NCI-H82 (cell line): ENCODE measurements around the gene SUGCT.
"Not testable (repeated sequence)": the region's sequence is repeated elsewhere in the genome, so short reads cannot be mapped to it uniquely, and the experiment has no call there.

Source experiments
- DNase-seq: peaks from one replicate; lab custom pipeline; 2025; lab: John Stamatoyannopoulos, UW

SUGCT gene

DNA sequence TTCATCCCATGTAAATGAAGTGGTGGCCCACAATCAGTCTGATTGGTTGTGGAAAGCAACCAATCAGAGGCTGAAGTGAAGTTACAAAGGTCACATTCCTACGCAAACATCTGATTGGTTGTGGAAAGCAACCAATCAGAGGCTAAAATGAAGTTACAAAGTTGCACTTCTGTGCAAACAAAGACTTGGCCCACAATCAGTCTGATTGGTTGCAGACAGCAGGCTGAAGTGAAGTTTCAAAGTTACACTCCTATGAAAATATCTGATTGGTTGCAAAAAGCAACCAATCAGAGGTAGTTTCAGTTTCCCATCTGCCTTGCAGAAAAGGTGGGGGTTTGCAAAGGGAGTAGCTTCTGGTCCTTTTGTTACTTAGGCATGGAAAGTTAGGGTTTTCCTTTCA lies 492.6 kb downstream of the SUGCT start:
- DNase-seq = not testable (repeated sequence)

DNA sequence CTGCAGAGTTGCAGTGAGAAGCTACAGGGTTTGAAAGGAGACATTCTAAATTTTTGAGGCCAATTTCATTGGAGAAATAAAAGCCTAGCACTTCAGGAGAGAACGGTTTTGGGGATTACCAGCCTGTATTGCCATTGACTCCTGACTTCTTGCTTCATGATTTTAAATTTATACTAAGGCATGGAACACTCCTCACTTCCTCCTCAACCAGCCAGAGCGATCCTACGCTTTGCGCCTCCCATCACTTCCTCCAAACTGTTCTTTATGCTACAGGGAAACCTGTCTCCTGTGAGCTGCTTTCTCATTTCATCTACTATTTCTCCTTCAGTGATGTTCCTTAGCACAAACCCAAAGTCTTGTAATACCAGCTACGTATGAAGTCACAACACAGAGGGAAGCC lies 495.1 kb downstream of the SUGCT start:
- DNase-seq = no peak

DNA sequence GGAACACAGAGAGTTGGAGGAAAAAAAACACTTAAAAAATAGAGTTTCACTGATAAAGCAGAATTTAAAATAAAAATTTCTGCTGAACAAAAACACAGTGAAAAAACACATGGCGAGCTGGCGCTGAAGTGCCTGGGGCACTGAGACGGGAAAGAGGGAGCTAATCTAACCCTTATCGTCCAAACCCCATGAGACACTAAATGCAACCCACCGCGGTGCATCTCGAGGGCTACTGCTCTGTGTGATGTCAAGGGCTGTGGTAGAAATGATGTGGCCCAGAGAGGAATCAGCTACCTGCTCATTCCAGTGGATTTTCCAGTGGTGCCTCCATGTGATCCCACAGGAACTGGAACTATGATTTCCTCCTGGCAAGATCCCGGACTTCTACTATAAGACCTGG lies 499.3 kb downstream of the SUGCT start:
- DNase-seq = no peak

DNA sequence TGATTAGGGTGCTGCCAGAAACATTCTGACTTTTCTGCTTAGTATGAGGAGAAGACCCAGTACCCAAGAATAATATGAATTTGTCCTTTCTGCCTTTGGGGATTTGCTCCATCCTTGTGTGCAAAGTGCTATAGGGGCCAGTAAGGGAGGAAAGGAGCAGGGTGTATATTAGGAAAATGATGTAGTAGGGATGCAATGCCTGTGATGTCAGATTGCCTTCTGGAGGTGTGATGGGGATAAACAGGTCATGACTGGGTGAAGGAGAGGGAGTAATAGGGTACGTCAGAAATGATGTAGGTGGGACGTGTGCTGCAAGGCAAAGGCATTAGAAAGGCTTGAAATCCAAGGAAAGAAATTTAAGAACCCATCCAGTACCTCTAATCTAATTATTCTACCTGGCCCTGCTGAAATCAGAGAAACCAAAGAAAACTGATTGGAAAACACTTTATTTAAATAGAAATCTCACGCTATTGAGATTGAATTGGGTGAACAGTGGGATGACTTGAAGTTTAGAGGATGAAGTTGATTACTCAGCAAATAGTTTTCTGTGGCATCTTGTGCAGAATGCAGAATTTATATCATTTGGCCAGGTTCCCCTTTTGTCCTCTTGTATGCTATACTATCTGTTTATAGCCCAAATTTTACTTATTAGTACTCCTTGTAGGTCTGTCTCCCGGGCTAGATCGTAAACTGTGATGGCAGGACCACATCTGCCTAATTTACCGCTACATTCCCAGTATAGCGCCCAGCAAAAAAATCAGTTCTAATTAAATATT lies 503.9 kb downstream of the SUGCT start:
- DNase-seq = no peak

DNA sequence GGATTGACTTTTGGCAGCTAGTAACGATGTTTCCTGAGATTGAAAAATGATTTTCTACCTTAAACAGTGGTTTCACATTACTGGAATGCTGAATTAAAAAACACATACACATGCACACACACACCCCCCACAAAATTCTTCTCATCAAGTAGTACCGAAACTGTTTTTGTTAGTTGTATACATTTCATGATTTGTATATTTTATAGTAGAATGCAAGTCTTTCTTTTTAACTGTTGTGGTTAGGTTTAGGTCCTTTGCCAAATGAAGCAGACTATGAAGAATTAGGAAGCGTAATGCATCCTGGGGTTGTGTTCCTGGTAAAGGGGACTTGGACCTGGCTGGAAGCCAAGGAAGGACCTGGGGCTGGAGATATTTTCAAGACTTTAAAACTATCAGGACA lies 505.8 kb downstream of the SUGCT start:
- DNase-seq = no peak

DNA sequence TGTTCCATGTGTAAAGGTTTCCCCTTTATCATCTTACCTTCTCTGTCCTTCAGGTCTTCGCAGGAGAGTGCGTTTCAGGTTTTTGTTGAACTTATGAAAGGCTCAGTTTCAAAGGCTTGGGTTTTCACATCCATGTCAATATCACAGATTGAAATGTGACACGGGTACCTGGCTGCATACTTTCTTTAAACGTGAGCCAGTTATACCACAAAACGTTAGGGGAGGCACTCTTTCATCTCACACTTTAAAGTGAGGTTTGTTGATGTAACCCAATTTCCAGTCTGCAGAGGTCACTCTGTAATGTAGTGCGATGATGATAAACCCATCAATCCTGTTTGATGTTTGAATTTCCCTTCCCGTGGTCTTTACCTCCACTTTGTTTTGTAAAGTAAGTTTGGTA lies 506.9 kb downstream of the SUGCT start:
- DNase-seq = no peak

DNA sequence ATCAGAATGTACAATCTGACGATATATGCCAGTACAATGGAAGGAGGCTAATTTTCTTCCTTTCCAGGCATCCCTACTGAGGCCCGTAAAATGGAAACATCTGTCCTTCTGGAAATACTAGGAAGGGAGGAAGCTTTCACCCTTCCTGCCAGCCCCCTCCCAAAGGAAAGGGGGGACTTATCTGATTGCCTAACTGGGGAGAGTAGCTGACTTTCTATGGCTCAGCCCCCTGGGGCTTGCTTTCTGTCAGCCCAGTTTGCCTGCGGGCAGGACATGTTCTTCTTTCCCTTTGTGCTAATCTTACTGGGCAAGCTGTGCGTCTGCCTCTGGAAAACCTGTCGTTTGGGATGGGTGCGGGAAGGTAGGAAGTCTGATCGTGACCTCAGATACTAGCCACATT lies 508.9 kb downstream of the SUGCT start:
- DNase-seq = no peak

DNA sequence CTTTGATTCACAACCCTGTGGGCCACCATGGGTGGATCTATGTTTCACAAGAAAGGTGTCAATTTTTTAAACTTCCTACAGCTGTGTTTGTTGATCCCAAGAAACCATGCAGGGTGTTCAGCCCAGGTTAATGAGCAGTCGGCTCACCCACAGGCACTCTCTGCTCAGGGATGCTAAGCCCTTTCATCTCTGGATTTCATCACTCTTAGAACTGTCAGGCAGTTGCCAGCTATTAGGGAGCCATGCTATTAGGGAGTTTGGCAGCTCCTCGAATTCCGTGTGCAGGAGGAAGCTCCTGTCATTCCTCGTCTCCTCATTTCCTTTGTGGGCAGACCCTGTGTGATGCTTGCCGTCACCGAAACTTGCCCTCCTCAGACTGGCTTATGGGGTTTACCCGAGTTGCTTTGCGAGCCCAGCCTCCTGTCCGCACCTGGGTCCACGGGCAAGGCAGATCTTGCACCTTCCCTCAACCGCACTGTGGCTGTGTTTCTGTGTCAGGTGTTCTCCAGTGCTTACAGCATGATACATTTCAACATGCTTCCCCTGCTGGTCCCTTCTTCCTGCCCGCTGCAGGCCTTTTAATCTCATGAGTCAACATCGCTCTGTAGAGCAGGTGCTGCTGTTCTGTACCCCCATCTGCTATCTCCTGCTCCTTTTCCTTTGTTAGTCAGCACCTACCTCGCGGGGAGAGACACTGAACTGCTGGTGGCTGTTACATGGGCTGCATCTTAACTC lies 509.8 kb downstream of the SUGCT start:
- DNase-seq = peak; percentile 86

DNA sequence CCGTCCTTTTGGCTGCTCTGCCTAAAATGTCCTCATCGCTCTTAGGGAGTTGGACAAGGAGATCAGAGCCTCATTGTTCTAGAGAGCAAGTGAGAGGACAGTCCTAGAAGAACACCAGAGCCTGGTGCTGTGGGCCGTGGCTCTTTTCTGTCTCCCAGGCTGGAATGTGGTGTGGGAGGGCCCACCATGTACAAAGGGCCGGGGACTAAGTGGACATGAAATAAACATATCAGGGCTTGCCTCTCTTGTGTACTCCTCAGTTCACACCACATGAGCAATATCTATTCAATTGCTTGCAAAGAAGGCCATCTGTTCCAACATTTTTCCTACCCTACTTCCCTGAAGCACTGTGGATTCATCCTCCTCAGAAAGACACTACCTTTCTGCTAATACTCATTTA lies 510.4 kb downstream of the SUGCT start:
- DNase-seq = peak; percentile 38

DNA sequence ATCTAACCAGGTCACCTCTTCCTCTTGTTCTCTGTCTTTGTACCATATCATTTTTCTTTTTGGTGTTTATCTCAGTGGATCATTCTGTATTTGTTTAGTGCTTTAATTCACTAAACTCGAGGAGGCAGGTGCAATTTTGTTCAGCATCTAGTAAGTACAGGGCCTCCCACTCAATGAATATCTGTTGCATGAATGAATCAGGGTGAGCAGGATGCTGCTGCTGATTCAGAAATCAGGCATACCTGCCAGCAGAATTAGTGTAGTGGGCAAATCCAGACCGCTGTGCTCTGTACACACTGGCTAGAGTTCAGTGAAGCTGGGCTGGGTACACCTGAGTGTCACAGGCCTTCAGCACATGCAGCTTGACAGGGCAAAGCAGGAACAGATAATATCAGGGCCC lies 511.9 kb downstream of the SUGCT start:
- DNase-seq = no peak

DNA sequence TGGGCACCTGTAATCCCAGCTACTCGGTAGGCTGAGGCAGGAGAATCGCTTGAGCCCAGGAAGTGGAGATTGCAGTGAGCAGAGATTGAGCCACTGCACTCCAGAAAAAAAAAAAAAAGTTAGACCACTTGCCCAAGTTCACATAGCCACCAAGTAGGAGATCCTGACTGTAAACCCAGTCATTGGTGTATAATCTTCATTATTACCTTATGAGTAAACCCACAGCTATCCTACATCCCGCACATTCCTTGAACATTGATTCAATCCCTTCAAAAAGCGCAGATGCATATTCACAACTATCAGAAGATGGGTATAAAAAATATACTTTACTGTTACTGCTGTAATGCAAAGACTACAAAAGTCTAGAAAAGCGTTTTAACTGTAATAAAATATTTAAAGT lies 512.9 kb downstream of the SUGCT start:
- no peak for DNase-seq

DNA sequence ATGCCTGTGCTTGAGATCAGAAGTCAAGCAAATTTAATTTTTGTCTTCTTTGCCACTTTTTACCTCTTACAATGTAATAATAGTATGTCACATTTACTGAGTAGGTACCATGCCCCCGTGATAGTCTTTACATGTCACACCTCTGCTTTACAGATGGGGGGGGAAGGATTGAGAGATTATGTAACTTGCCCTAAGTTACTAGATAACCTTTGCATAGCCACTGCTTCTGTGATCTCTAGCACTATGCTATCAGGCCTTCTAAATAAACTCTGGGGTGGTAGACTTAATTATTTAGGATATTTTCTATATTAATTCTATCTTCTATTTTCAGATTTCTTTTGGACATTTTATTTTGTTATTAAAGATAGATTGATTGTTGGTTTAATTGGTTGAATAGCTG lies 514.4 kb downstream of the SUGCT start:
- no peak for DNase-seq

DNA sequence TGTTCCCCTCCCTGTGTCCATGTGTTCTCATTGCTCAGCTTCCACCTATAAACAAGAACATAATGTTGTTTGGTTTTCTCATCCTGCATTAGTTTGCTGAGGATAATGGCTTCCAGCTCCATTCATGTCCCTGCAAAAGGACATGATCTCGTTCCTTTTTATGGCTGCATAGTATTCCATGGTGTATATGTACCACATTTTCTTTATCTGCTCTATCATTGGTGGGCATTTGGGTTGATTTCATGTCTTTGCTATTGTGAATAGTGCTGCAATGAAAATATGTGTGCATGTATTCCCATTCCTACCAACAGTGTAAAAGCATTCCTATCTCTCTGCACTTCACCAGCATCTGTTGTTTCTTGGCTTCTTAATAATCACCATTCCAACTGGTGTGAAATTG lies 516.1 kb downstream of the SUGCT start:
- DNase-seq = not testable (repeated sequence)

DNA sequence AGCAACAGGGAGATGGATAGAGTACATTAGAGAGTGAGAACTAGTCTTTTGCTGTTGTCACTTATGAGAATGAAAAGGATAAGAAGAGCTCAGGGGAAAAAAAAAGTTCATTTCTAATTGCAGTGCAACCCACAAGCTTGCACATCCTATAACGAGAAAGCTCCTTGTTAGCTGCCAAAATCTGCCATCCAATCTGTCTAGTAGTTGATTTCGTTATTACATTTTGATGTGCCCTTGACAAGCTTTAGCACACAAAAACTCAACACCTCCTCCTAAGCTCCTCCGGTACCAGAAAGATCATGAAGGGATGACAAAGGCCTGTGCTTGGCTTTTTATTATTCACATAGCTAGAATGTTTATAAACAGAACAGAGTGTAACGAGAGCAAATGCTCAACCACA lies 519.4 kb downstream of the SUGCT start:
- no peak for DNase-seq

DNA sequence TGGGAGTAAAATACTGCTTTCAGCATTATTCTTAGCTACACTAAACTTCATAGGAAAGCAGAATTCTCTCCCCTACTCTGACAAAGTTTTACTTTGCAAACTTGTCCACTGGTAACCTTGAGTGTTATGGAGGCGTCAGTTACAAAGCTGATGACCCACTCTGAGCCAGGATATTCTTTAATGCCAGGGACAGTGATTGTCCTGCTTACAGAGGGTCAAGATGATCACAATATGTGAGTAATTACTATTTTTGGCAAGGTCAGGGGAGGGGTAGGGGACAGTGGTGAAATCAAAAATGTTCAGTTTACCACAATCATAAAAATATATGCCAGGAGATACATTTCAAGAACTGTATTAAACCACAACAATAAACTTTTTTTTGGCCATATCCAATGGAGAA lies 520.6 kb downstream of the SUGCT start:
- no peak for DNase-seq

DNA sequence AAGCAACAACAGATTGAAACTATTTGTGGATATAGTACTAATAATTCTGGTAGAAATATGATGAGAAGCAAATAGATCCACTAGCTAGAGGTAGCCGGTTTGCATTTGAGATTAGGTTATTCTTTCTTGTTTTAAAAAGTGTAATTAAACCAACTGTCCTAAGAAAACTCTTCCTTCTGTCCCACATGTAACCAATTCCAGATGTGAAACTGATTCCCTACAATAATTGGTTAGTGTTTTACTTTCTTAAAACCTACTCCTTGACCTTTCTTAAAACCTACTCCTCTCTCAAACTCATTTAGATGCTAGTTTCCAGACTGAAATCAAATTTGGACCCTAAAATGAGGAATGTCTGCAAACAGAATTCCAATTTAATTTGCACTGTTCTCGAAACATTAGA lies 521.5 kb downstream of the SUGCT start:
- DNase-seq = no peak

DNA sequence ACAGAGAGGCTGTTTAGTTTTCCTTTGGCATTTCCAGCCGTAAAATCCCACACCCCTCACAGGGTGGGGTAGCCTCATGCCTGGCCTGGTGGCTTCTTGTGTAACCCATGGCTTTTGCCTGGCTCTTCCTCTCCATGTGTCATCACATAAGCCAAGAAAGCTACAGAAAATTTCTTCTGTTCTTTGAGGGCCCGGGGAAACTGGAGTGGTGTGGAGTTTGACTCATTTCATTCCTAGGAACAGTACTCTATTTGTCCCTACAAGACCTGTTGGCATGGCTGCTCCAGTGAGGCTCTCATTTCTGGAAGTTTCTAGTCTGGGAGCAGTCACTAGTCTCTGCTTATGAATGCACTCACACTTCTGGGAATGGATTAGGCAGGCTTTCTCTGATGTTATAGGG lies 523.9 kb downstream of the SUGCT start:
- no peak for DNase-seq

DNA sequence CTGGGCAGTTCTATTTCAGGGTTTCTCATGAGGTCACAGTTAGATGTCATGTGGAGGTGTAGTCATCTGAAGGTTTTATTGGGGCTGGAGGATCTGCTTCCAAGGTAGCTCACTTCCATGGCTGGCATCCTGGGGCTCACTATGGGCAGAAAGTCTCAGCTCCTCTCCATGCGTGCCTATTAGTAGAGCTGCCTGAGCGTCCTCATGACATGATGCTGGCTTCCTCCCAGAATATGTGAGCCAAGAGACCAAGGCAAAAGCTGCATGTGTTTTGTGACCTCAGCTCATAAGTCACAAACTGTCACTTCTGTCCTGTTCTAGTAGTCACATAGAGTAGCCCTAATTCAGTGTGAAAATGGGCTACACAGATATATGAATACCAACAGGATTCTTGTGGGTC lies 524.4 kb downstream of the SUGCT start:
- DNase-seq = no peak

DNA sequence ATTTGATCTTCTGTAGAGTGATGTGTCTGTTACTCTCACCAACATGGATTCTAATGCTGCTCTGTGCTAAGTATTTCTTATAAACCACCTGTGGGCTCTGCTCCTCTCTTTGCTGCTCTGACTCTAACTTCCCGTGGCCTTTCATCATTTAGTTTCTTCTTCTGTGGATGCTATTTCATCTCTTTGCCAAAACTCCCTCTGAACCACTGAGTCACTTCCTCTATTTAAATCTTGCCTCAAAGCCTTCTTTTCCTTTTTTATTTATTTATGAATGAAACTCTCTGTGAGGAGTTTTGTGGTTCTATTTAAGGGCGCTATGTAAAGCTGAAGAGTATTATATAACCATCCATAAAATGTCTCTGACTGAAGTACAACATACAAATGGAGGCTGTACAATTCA lies 538.5 kb downstream of the SUGCT start:
- no peak for DNase-seq

DNA sequence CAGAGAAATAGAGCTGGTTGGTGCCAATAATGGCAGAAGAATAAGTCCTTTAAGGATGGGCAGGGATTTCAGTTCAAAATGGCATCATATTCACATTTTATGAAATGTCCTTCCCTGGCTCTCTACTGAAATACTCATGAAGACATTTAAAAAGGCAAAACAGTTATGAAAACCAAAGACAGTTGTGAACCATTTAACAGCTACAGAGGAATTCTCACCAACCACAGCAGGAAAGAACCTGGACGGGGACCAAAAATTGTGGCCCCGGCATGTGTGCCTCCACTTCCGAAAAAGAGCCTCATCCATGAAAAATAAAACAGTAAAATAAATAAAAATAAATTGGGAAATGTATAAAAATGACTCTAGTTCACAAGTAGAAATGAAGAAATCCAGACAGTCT lies 539.5 kb downstream of the SUGCT start:
- DNase-seq = no peak

DNA sequence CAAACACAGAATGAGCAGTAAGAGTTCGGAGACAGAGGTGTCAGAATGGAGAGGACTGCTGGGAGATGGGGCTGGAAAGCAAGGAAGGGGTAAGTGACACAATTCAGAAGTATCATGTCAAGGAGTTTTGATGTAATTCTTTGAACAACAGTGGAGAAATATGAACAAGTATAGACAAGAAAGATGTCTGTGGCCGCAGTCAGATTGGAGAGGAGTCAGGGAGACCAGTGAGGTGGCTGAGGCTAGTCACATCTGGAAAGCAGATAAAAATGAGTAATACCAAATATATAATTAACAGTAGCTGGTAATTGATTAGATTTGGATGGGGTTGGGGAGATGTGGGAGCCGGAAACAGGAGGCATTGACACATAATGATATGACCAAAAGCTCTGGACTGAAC lies 540.9 kb downstream of the SUGCT start:
- DNase-seq = no peak

DNA sequence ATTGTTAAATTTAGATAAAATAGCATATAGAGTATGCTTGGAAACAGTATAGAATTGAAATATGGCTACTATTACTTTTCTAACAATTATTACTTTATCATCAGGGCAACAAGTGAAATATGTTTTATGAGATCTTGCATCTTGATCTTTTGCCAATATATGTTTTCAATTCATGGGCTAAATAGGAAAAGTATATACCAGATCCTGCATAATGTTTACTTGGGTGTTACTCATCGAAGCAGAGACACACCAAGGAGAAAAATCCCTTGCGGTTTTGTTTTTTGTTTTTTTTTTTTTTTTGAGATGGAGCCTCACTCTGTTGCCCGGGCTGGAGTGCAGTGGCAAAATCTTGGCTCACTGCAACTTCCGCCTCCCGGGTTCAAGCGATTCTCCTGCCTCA lies 541.4 kb downstream of the SUGCT start:
- no peak for DNase-seq

DNA sequence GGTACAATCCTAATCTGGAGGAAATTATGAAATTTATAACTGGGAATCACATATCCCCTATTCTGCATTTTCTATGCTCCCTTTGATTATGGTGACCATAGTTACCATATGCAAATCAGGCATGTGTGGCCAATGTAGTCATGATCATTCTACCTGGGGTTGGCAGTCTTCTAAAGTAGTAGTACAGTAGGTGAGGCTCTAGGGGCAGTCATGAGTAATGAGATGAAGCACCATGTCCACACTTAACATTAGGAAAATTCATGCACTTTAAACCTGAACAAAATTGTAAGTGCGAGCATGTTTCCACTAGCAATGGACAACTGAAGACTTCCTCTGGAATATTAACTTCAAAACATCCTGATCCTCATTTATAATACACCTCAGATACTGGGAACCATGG lies 545.9 kb downstream of the SUGCT start:
- peak; percentile 64 for DNase-seq

DNA sequence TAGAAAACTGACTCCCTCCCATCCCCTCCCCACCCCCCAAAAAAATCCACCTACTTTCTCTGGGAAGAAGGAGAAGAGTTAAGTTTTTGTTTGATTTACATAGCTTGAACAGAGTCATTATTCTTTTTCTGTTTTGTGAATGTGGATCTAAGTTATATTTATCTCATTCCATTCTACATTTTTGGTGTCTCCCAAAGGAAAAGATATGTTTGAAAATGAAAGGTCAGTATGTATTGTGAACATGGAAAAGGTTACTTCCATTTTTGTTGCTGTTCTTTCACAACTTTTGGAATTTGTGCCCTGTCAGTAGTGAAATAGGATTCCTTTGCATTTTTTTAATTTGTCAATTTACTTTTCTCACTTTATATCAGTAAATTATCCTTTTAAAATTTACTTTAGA lies 547.9 kb downstream of the SUGCT start:
- DNase-seq = no peak
